Raji (cell line): Measurements from ENCODE around the gene TSSC4.

Experiments
- POLR2A ChIP-seq: IDR thresholded peaks from 2 replicates; pipeline ENCODE4 v1.6.1; 2011; ENCODE audit warnings: low read depth, low read length, control low read depth; ENCODE audit not compliant: insufficient read depth

The TSSC4 gene

GRCh38 chr11:2402106-2402505, 1.6 kb downstream of the TSSC4 start:
- TF ChIP-seq POLR2A: no peak

GRCh38 chr11:2402890-2403645, 2.5 kb downstream of the TSSC4 start:
- no peak for TF ChIP-seq POLR2A

GRCh38 chr11:2404735-2405196, 4.2 kb downstream of the TSSC4 start:
- peak; percentile 28; the same call in 1 of the 2 replicates for TF ChIP-seq POLR2A

- TF ChIP-seq POLR2A: no peak
Measured at GRCh38 chr11:2406451-2406850, 5.9 kb downstream of the TSSC4 start.

- no peak for TF ChIP-seq POLR2A
Measured at GRCh38 chr11:2406878-2407410, 6.4 kb downstream of the TSSC4 start.

- no peak for TF ChIP-seq POLR2A
Measured at GRCh38 chr11:2408671-2409070, 8.1 kb downstream of the TSSC4 start.

GRCh38 chr11:2409126-2409525, 8.6 kb downstream of the TSSC4 start:
- TF ChIP-seq POLR2A: no peak

GRCh38 chr11:2409611-2410468, 9.3 kb downstream of the TSSC4 start:
- no peak for TF ChIP-seq POLR2A

- no peak for TF ChIP-seq POLR2A
Measured at GRCh38 chr11:2410616-2411015, 10.1 kb downstream of the TSSC4 start.

GRCh38 chr11:2411446-2412305, 11.1 kb downstream of the TSSC4 start:
- no peak for TF ChIP-seq POLR2A

GRCh38 chr11:2412323-2412722, 11.8 kb downstream of the TSSC4 start:
- TF ChIP-seq POLR2A: no peak

- no peak for TF ChIP-seq POLR2A
Measured at GRCh38 chr11:2413742-2414579, 13.4 kb downstream of the TSSC4 start.

- TF ChIP-seq POLR2A: no peak
Measured at GRCh38 chr11:2414616-2415015, 14.1 kb downstream of the TSSC4 start.

GRCh38 chr11:2415171-2415570, 14.6 kb downstream of the TSSC4 start:
- TF ChIP-seq POLR2A: no peak

GRCh38 chr11:2415601-2416380, 15.2 kb downstream of the TSSC4 start:
- no peak for TF ChIP-seq POLR2A
